ENCODE measurements around the gene LCT.
"Not testable (repeated sequence)": the region's sequence is repeated elsewhere in the genome, so short reads cannot be mapped to it uniquely, and the experiment has no call there.

LCT gene

GRCh38 chr2:135797497-135798274 lies 39.3 kb downstream of the LCT start:
- DNase-seq (ENCODE audit: low read depth) = peak; percentile 67

DNA sequence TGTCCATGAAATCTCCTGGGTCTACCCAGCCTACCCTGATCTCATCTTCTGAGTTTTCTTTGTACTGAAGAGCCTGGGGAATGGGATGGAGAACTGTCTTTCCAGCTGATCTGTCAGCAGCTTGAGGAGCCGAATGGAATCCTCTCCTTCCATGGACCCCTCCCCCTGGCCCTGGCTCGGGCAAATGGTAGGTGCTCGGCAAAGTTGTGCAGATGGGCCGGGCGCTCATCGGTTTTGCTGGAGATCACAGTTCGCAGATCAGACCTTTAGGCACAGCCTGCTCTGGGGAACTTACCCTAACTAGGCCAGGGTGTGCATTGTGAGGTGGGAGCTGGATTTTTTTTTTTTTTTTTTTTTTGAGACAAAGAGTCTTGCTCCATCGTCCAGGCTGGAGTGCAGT lies 40.4 kb downstream of the LCT start:
- no peak for DNase-seq (ENCODE audit: low read depth)

GRCh38 chr2:135795641-135796040 lies 41.3 kb downstream of the LCT start:
- not testable (repeated sequence) for DNase-seq (ENCODE audit: low read depth)

- DNase-seq (ENCODE audit: low read depth) = no peak
These were observed 44.4 kb downstream of the LCT start for GRCh38 chr2:135792401-135793150.

DNA sequence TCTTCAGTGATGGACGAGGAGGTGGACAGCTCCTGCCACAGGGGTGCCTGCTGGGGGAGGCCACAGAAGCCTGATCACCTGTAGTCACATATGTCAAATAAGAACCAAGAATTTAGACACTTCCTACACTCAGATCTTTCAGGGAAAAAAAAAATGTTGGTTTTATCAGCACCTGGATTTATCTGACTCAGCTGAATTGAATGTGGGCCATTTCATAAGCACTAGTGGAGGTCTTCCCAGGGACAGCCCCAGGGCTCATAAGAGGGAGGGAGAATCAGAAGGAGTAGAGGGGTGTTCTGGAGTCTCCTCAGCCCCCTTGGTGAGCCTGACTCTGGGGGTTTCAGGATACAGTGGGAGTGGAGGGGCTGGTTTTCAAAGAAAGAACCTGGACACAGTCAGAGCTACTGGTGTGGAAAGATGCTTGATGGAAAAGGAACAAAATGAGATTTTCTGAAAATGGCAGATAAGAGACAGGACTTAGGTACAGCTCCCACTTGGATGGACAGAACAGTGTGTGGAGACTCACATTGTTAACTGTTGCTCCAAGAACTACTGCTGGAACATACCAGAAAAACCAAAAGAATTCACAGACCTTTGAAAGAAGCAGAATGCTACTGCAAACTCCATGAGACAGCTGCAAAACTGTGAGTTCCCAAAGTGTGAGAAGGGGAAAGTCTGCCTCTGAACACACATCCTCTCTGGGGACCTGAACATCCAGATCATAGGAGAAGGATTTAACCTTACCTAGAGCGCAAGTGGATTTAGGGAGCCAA lies 45.4 kb downstream of the LCT start:
- no peak for DNase-seq (ENCODE audit: low read depth)

DNA sequence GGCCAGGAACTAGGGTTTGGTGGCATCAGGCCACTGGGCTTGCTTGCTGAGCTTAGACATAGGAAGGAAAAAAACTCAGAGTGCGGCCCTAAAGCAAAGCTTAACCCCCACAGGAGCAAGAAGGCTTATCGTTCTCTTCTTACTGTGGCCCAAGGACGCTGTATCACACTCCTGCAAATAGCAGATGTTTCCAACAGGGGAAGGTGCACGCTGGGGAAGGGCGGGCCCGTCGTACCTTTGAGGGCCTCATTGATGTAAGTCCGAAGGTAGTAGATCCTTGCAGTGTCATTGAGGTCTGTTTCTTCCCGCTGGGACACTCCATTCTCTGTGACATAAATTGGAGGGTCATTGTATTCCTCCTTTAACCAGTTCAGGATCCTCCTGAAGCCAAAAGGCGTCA lies 46.6 kb downstream of the LCT start:
- DNase-seq (ENCODE audit: low read depth) = no peak

- DNase-seq (ENCODE audit: low read depth) = no peak
These were observed 50.2 kb downstream of the LCT start for GRCh38 chr2:135786823-135787222.

GRCh38 chr2:135785032-135785431 lies 52.0 kb downstream of the LCT start:
- DNase-seq (ENCODE audit: low read depth) = no peak

DNA sequence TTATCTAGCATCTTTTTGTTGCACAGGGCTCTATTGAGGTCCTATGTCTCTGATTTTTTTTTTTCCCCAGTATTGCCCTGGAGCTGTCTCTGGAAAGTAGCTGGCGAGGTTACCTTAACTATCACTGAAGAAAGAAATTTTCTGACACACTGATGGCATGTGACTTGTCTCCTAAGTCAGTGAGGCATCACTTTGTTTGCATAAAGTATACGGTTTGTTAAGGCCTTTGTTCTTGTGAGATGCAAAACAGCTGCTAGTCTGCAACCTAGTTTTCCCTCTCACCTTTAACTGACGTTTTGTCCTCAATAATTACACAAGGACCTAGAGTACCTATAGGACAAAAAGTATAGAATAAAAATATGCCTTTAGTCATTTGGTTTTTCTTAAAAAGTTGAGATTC lies 53.5 kb downstream of the LCT start:
- no peak for DNase-seq (ENCODE audit: low read depth)

GRCh38 chr2:135782231-135782630 lies 54.8 kb downstream of the LCT start:
- no peak for DNase-seq (ENCODE audit: low read depth)

GRCh38 chr2:135776367-135776766 lies 60.6 kb downstream of the LCT start:
- DNase-seq (ENCODE audit: low read depth) = no peak

DNA sequence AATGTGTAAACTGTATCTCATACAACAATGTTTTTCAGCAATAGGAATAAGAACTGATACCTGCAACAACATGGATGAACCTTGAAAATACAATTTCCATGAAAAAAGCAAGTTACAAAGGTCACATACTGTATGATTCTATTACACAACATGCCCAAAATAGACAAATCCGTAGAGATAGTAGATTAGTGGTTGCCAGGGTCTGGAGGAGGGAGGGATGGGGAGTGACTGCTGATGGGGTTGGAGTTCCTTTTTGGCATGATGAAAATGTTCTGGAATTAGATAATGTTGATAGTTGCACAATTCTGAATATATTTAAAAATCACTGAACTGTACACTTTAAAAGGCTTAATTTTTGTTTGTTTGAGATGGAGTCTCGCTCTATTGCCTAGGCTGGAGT lies 61.6 kb downstream of the LCT start:
- DNase-seq (ENCODE audit: low read depth) = no peak

GRCh38 chr2:135773917-135774316 lies 63.1 kb downstream of the LCT start:
- DNase-seq (ENCODE audit: low read depth) = no peak

DNA sequence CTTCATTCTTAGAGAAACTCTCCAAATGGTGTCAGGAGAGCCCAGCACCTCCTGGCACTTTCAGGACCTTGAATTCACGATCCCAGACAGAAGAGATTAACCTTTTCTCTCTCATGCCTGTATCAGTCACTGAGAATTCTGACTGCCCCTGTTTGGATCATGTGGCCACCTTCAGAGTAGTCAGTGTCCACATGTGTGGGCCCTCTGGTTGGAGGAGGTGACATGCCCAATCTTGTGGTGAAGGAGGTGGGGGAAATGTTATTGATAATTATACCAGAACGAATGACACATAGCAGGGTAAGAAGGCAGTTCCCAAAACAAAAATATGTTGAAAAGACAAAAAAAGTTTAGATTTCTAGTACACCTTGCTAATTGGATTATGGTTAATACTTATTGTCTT lies 63.7 kb downstream of the LCT start:
- DNase-seq (ENCODE audit: low read depth) = no peak

- DNase-seq (ENCODE audit: low read depth) = no peak
These were observed 68.1 kb downstream of the LCT start for GRCh38 chr2:135768863-135769262.

- DNase-seq (ENCODE audit: low read depth) = no peak
These were observed 74.5 kb downstream of the LCT start for GRCh38 chr2:135762530-135762929.

GRCh38 chr2:135762022-135762421 lies 75.0 kb downstream of the LCT start:
- no peak for DNase-seq (ENCODE audit: low read depth)

GRCh38 chr2:135756692-135757091 lies 80.3 kb downstream of the LCT start:
- no peak for DNase-seq (ENCODE audit: low read depth)

GRCh38 chr2:135755573-135755972 lies 81.4 kb downstream of the LCT start:
- no peak for DNase-seq (ENCODE audit: low read depth)

DNA sequence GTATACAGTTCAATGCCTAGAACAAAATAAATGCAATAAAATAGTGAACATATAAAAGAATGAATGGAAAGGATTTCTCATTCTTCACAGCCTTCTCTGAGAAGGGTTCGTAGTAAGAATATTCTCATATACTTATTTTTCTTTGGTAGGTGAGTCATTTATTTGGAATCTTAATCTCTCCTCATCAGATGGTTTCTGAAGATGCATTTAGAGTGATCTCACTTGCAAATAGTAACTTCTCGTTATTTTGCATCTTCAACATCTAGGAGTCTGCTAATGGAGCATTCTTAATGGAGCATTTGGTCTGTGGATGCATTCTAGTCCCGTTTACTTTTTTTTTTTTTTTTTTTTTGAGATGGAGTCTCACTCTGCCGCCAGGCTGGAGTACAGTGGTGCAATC lies 91.4 kb downstream of the LCT start:
- no peak for DNase-seq (ENCODE audit: low read depth)

- no peak for DNase-seq (ENCODE audit: low read depth)
These were observed 92.1 kb downstream of the LCT start for GRCh38 chr2:135744760-135745314.

- no peak for DNase-seq (ENCODE audit: low read depth)
These were observed 93.1 kb downstream of the LCT start for GRCh38 chr2:135743860-135744259.
